H1 (cell line): ENCODE measurements around the gene WSCD2. TPM values are rescaled to one million over a fixed set of nuclear protein-coding genes. Genes with fewer than 3 reads are reported as not detected.

Experiments
- CTCF ChIA-PET: fragments of 300-600 bp; sonication (Branson Sonifier 250); formaldehyde crosslinking; loops from one replicate; lab custom pipeline; 2021; ENCODE audit not compliant: partially characterized antibody; lab: Charles Lee
- POLR2A ChIA-PET: fragments of 300-600 bp; sonication (Branson Sonifier 250); formaldehyde crosslinking; loops from one replicate; lab custom pipeline; 2021; ENCODE audit warnings: inconsistent platforms; ENCODE audit not compliant: partially characterized antibody; lab: Charles Lee
- DNase-seq, 2 experiments: peaks; one replicate each; pipeline versions ENCODE4 v3.0.0 to v3.0.0-alpha.2; 2010 to 2022; ENCODE audit warnings: low spot score in 2 of 2, low read depth in 1 of 2, mixed read lengths in 1 of 2
- FAIRE-seq: peaks from 2 replicates; lab custom pipeline; 2011; peaks lifted over from hg19 to GRCh38; lab: Jason Lieb, UNC
- H2AFZ ChIP-seq: 2 replicates; pipeline ENCODE4 v1.8.1; 2012; ENCODE audit warnings: low read length, inconsistent platforms
- H2AK5ac ChIP-seq: 2 replicates; pipeline ENCODE4 v1.6.1; 2013; ENCODE audit warnings: low read depth, low read length
- H2BK120ac ChIP-seq: replicated peaks from 2 replicates; pipeline ENCODE3; 2013; ENCODE audit warnings: low read depth, low read length, inconsistent platforms
- H2BK12ac ChIP-seq: 2 replicates; pipeline ENCODE4 v1.6.1; 2013; ENCODE audit warnings: low read depth, low read length
- H2BK15ac ChIP-seq: 2 replicates; pipeline ENCODE4 v1.6.1; 2013; ENCODE audit warnings: low read length
- H2BK20ac ChIP-seq: 2 replicates; pipeline ENCODE4 v1.6.1; 2013; ENCODE audit warnings: low read length
- H2BK5ac ChIP-seq: 2 replicates; pipeline ENCODE4 v1.6.1; 2013; ENCODE audit warnings: low read depth, low read length
- H3K14ac ChIP-seq: 2 replicates; pipeline ENCODE4 v1.6.1; 2013; ENCODE audit warnings: inconsistent platforms; ENCODE audit not compliant: insufficient read length
- H3K18ac ChIP-seq: 2 replicates; pipeline ENCODE4 v1.6.1; 2013; ENCODE audit warnings: low read length; ENCODE audit errors: extremely low read depth
- H3K23ac ChIP-seq: 2 replicates; pipeline ENCODE4 v1.6.1; 2013; ENCODE audit warnings: inconsistent platforms; ENCODE audit not compliant: insufficient read length
- H3K23me2 ChIP-seq: 2 replicates; pipeline ENCODE4 v1.6.1; 2013; ENCODE audit warnings: low read depth, low read length
- H3K27ac ChIP-seq: 2 replicates; pipeline ENCODE4 v1.6.1; 2011; ENCODE audit warnings: low read depth, low read length, inconsistent platforms
- H3K27me3 ChIP-seq, 4 experiments: replicated peaks in 1 of 4; 1 replicate in 1 of 4; 2 replicates in 3 of 4; pipeline versions ENCODE4 v1.6.1 to v1.8.1; 2011 to 2013; ENCODE audit warnings: low read length in 3 of 4, mild to moderate bottlenecking in 3 of 4, inconsistent platforms in 2 of 4, mixed read lengths in 2 of 4, moderate library complexity in 1 of 4; ENCODE audit not compliant: control insufficient read depth in 3 of 4, insufficient read depth in 3 of 4; ENCODE audit errors: extremely low read depth in 1 of 4
- H3K36me3 ChIP-seq, 4 experiments: 2 replicates each; pipeline versions ENCODE4 v1.6.1 to v1.8.1; 2011 to 2013; ENCODE audit warnings: mild to moderate bottlenecking in 4 of 4, low read length in 3 of 4, moderate library complexity in 2 of 4, control low read depth in 1 of 4, inconsistent platforms in 1 of 4; ENCODE audit not compliant: insufficient read depth in 4 of 4, control insufficient read depth in 2 of 4
- H3K4ac ChIP-seq: replicated peaks from 2 replicates; pipeline ENCODE3; 2013; ENCODE audit warnings: low read length, low read depth, mixed read lengths, inconsistent platforms; ENCODE audit not compliant: insufficient read length
- H3K4me1 ChIP-seq, 4 experiments: replicated peaks in 1 of 4; 1 replicate in 1 of 4; 2 replicates in 3 of 4; pipeline versions ENCODE4 v1.6.1 to v1.8.1; 2011 to 2013; ENCODE audit warnings: low read length in 3 of 4, inconsistent platforms in 2 of 4, mixed read lengths in 1 of 4; ENCODE audit not compliant: insufficient read depth in 4 of 4, control insufficient read depth in 3 of 4
- H3K4me2 ChIP-seq, 2 experiments: 2 replicates each; pipeline versions ENCODE4 v1.6.1 to v1.8.1; 2011 to 2013; ENCODE audit warnings: low read depth in 2 of 2, low read length in 2 of 2, control low read depth in 1 of 2, inconsistent platforms in 1 of 2, mild to moderate bottlenecking in 1 of 2; ENCODE audit not compliant: insufficient read depth in 1 of 2
- H3K4me3 ChIP-seq, 4 experiments: fragments of 200-600, 300-600 bp in 1 of 4; sonication (generic), shearing (Covaris generic), sonication (Bioruptor Twin) in 1 of 4; 2 replicates each; pipeline versions ENCODE4 v1.5.1 to v1.8.1; 2011 to 2016; ENCODE audit warnings: low read length in 4 of 4, low read depth in 3 of 4, control low read depth in 2 of 4, inconsistent platforms in 2 of 4, mild to moderate bottlenecking in 2 of 4, mixed read lengths in 1 of 4, moderate library complexity in 1 of 4; ENCODE audit not compliant: insufficient read depth in 2 of 4; ENCODE audit errors: extremely low read depth in 1 of 4
- H3K56ac ChIP-seq: replicated peaks from 2 replicates; pipeline ENCODE3; 2013; ENCODE audit warnings: low read depth, mild to moderate bottlenecking, mixed read lengths, low read length, inconsistent platforms; ENCODE audit not compliant: insufficient read length
- H3K79me1 ChIP-seq: 2 replicates; pipeline ENCODE4 v1.6.1; 2013; ENCODE audit warnings: low read depth, low read length, control low read depth
- H3K79me2 ChIP-seq, 2 experiments: 2 replicates each; pipeline versions ENCODE4 v1.6.1 to v1.8.1; 2012 to 2013; ENCODE audit warnings: low read length in 2 of 2, mild to moderate bottlenecking in 2 of 2, inconsistent platforms in 1 of 2; ENCODE audit not compliant: insufficient read depth in 2 of 2, control insufficient read depth in 1 of 2
- H3K9ac ChIP-seq, 4 experiments: replicated peaks in 1 of 4; 1 replicate in 1 of 4; 2 replicates in 3 of 4; pipeline versions ENCODE4 v1.6.1 to v1.8.1; 2011 to 2013; ENCODE audit warnings: low read depth in 3 of 4, low read length in 3 of 4, control low read depth in 2 of 4, mild to moderate bottlenecking in 2 of 4, moderate library complexity in 2 of 4, inconsistent platforms in 1 of 4; ENCODE audit errors: extremely low read depth in 1 of 4
- H3K9me3 ChIP-seq, 2 experiments: 2 replicates each; pipeline versions ENCODE4 v1.6.1 to v1.8.1; 2012 to 2013; ENCODE audit warnings: mild to moderate bottlenecking in 2 of 2, moderate library complexity in 2 of 2, control low read depth in 1 of 2, inconsistent platforms in 1 of 2, low read depth in 1 of 2, low read length in 1 of 2, mixed read lengths in 1 of 2; ENCODE audit not compliant: insufficient read depth in 2 of 2
- H4K20me1 ChIP-seq, 2 experiments: replicated peaks in 1 of 2; 2 replicates each; pipeline versions ENCODE3 to v1.8.1; 2011 to 2013; ENCODE audit warnings: inconsistent platforms in 2 of 2, low read length in 2 of 2, mild to moderate bottlenecking in 1 of 2; ENCODE audit not compliant: insufficient read depth in 2 of 2, control insufficient read depth in 1 of 2
- H4K5ac ChIP-seq: 2 replicates; pipeline ENCODE4 v1.6.1; 2013; ENCODE audit warnings: low read length, low read depth, mixed read lengths, inconsistent platforms; ENCODE audit not compliant: insufficient read length
- H4K8ac ChIP-seq: 2 replicates; pipeline ENCODE4 v1.8.0; 2013; ENCODE audit warnings: mild to moderate bottlenecking, moderate library complexity, low read length, inconsistent platforms; ENCODE audit not compliant: insufficient read depth; ENCODE audit errors: extremely low read depth
- H4K91ac ChIP-seq: replicated peaks from 2 replicates; pipeline ENCODE3; 2013; ENCODE audit warnings: low read length, mixed read lengths, inconsistent platforms; ENCODE audit not compliant: insufficient read length
- CHD1 ChIP-seq: IDR thresholded peaks from 2 replicates; pipeline ENCODE4 v1.6.1; 2012; ENCODE audit warnings: low read depth, low read length, improper control_type of control experiment
- KDM1A ChIP-seq: fragments of 200-600, 300-600 bp; sonication (generic); IDR thresholded peaks from 2 replicates; pipeline ENCODE4 v1.7.1; 2016; ENCODE audit warnings: mild to moderate bottlenecking, low read length, borderline replicate concordance
- WGBS, 2 experiments: shearing (Covaris generic) in 1 of 2; methylation state at CpG; one replicate each; pipeline versions ENCODE4 v1.1.6 to v1.1.7; 2013 to 2015; ENCODE audit warnings: low lambda C conversion rate in 2 of 2, mixed read lengths in 2 of 2, inconsistent platforms in 1 of 2, low coverage in 1 of 2, missing lambda C conversion rate in 1 of 2; ENCODE audit not compliant: insufficient replicate concordance in 2 of 2, insufficient coverage in 1 of 2, insufficient read length in 1 of 2; ENCODE audit errors: extremely low coverage in 1 of 2, missing lambda C conversion rate in 1 of 2; 5-methylcytosine and 5-hydroxymethylcytosine counted together
- polyA plus RNA-seq, 7 experiments: library from polyadenylated mRNA; depleted of rRNA in 3 of 7; stranded (reverse) in 5 of 7; unstranded in 2 of 7; fragments of >200 nt in 5 of 7; fragments of 200-250 nt in 2 of 7; gene quantifications; 1 replicate in 5 of 7; 2 replicates in 1 of 7; 4 replicates in 1 of 7; pipeline versions ENCODE4 v1.2.1 to v1.2.3, GENCODE V29; 2011 to 2013; ENCODE audit warnings: missing spikeins in 2 of 7, mixed read lengths in 2 of 7
- total RNA-seq: library from RNA; stranded (reverse); fragmentation: NEBNext Ultra II Directional; extraction: Animal tissue kit (Norgen Biotek cat#: 25700); gene quantifications from 2 replicates; pipeline ENCODE4 v1.2.1, GENCODE V29; 2021

Gene WSCD2
- total and polyA plus RNA-seq, 2 of the 8 experiments (the other 6 are each of a cell fraction or from before 2014, with no cell fraction given), result 1.3 to 2.2 TPM

GRCh38 chr12:108179305-108179704, 50.2 kb downstream of the WSCD2 start:
- no peak overlapping the region for H2AFZ ChIP-seq
- no peak overlapping the region for H3K23ac ChIP-seq
- TF ChIP-seq KDM1A, result 0 out of 2 replicates have a peak, but pooled peaks have one; percentile 22
- TF ChIP-seq CHD1, result no peak
- TF ChIP-seq, all 59 proteins: peak for 1
- Histone ChIP-seq H3K79me2 (no peaks in the 10 kb centered on the region), H3K4me2 (no peak overlapping the region), H2BK20ac (no peak overlapping the region), H3K27me3 (no peaks in the 10 kb centered on the region), H3K79me1 (no peaks in the 10 kb centered on the region), H3K18ac (no peak overlapping the region), H3K9ac (no peak overlapping the region), H4K91ac (no peak overlapping the region), H2AK5ac (no peak overlapping the region), H3K4ac (no peak overlapping the region), H3K23me2 (no peaks in the 10 kb centered on the region), H2BK12ac (no peak overlapping the region), H3K56ac (no peak overlapping the region), H3K27ac (no peak overlapping the region), H4K20me1 (no peaks in the 10 kb centered on the region), H3K9me3 (peaks cover 0 to 4% of the 10 kb centered on the region in 2 experiments), H3K36me3 (no peaks in the 10 kb centered on the region), H4K8ac (no peak overlapping the region; the same call in 1 of the 2 replicates), H3K4me1 (peaks cover 0 to 8% (median 2%) of the 10 kb centered on the region in 4 experiments; a peak in 5 of 7 replicates), H3K14ac (no peak overlapping the region), H4K5ac (no peak overlapping the region), H2BK120ac (no peak overlapping the region), H3K4me3 (no peak overlapping the region), H2BK15ac (no peak overlapping the region), H2BK5ac (no peak overlapping the region)
- CTCF ChIA-PET, result interaction anchor here (0.8 to 4.6 kb wide), 4 partner anchors 10 to 116 kb away, joined by 4 to 24 read pairs (median 13); partner anchors contain the start of gene WSCD2
- DNase-seq (no peak), FAIRE-seq (no peak)
- POLR2A ChIA-PET, result no interaction called here
- WGBS, 2 experiments, result 81% methylated on average over 2 of the region's 2 CpGs; no CpG with 5 or more reads in 1 of the 2 experiments
